Mucosa of rectum (tissue), 2 donors: ENCODE measurements around the gene TXNIP.

Experiments used
- H3K27ac ChIP-seq, 2 donors: one replicate each; pipeline ENCODE4 v1.7.0; 2013; ENCODE audit warnings: inconsistent platforms in 2 of 2, low read depth in 2 of 2, low read length in 2 of 2
- H3K27me3 ChIP-seq, 2 donors: one replicate each; pipeline ENCODE4 v1.7.0; 2013; ENCODE audit warnings: low read length in 2 of 2; ENCODE audit not compliant: control insufficient read depth in 2 of 2, insufficient read depth in 2 of 2
- H3K36me3 ChIP-seq, 2 donors: one replicate each; pipeline ENCODE4 v1.7.0; 2013; ENCODE audit warnings: low read length in 2 of 2; ENCODE audit not compliant: control insufficient read depth in 2 of 2, insufficient read depth in 2 of 2
- H3K4me1 ChIP-seq, 2 donors: one replicate each; pipeline ENCODE4 v1.7.0; 2013; ENCODE audit warnings: low read length in 2 of 2, mild to moderate bottlenecking in 1 of 2; ENCODE audit not compliant: control insufficient read depth in 2 of 2, insufficient read depth in 2 of 2
- H3K4me3 ChIP-seq, 2 donors: one replicate each; pipeline ENCODE4 v1.7.0; 2013; ENCODE audit warnings: low read length in 2 of 2
- H3K9ac ChIP-seq, 2 donors: one replicate each; pipeline ENCODE4 v1.7.0; 2013; ENCODE audit warnings: low read length in 2 of 2, low read depth in 1 of 2, mild to moderate bottlenecking in 1 of 2
- H3K9me3 ChIP-seq, 2 donors: one replicate each; pipeline ENCODE4 v1.7.0; 2013; ENCODE audit warnings: low read length in 2 of 2; ENCODE audit not compliant: control insufficient read depth in 2 of 2
- donor health status: healthy.
- donor health status: Normal muscosa, but diverticular disease.

Gene TXNIP

GRCh38 chr1:145985502-145986439, 10.6 kb downstream of the TXNIP start:
- no peaks in the 10 kb centered on the region for H3K9me3 ChIP-seq
- no peaks in the 10 kb centered on the region for H3K36me3 ChIP-seq
- H3K4me3 ChIP-seq = peak overlapping the region; percentile 23 to 38
- peak overlapping the region; percentile 74 to 84 for H3K27ac ChIP-seq
- peaks cover 37 to 47% of the 10 kb centered on the region in 2 donors for H3K4me1 ChIP-seq
- peak overlapping the region; percentile 15 to 41 for H3K9ac ChIP-seq
- no peaks in the 10 kb centered on the region for H3K27me3 ChIP-seq

GRCh38 chr1:145985129-145985501, 11.3 kb downstream of the TXNIP start:
- Histone ChIP-seq H3K27ac (peak overlapping the region; percentile 74 to 84), H3K27me3 (no peaks in the 10 kb centered on the region), H3K36me3 (no peaks in the 10 kb centered on the region), H3K4me1 (peaks cover 42 to 53% of the 10 kb centered on the region in 2 donors), H3K4me3 (peak overlapping the region in 1 of 2 donors; percentile 23), H3K9me3 (no peaks in the 10 kb centered on the region), H3K9ac (peak overlapping the region; percentile 15 to 41)

DNA sequence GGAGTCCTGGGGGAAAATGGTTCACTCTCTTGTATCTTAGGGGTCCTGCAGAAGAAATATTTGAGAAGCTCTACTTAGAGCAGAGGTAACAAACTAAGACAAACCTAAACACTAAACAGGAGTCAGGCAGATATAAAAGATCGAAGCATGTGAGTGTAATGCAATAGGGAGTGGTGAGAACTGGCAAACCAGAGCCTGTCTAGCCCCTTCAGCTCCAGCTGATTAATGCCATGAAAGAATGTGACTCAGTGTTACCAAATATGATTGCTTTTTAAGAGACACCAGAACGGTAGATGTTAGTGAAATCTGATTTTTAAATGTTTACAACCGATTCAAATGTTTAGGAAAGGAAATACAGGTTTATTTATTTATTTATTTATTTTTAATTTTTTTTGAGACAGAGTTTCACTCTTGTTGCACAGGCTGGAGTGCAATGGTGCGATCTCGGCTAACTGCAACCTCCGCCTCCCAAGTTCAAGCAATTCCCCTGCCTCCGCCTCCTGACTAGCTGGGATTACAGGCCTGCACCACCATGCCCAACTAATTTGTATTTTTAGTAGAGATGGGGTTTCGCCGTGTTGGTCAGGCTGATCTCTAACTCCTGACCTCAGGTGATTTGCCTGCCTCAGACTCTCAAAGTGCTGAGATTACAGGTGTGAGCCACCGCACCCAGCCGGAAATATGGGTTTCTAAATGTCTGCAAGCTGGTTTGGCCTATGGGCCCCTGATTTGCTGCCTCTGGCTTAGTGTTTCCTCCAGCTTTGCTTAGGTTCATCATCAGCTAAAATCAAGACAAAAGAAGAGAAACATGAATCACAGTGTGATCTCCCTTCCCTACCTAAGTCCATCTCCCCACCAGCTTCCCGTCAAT, 12.2 kb downstream of the TXNIP start:
- Histone ChIP-seq H3K9me3 (no peaks in the 10 kb centered on the region), H3K9ac (peak overlapping the region in 1 of 2 donors; percentile 41), H3K4me1 (peaks cover 49 to 60% of the 10 kb centered on the region in 2 donors), H3K27ac (peak overlapping the region; percentile 74 to 84), H3K4me3 (no peak overlapping the region), H3K27me3 (no peaks in the 10 kb centered on the region), H3K36me3 (no peaks in the 10 kb centered on the region)

DNA sequence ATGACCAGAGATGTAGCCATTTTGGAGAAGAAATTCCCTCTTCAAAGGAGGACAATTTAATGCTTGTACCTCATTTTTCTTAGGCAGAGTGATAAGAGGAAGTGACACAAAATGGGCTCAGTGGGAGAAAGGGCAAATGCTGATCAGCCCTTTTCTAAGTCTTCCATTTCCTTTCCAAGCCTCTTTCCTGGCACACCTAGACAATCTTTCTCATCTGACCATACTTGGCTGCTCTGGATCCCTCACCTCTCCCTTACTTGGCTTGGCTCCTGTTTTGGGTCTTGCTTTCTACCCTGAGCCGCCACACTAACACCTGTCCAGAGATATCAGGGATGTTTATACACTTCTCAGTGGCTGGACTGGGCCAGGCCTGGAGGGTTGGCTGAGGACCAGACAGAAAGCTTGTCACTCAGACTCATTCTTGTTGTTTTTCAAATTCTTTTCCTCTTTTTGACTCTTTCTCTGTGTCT, 13.1 kb downstream of the TXNIP start:
- no peaks in the 10 kb centered on the region for H3K9me3 ChIP-seq
- no peaks in the 10 kb centered on the region for H3K36me3 ChIP-seq
- peaks cover 59 to 69% of the 10 kb centered on the region in 2 donors for H3K4me1 ChIP-seq
- H3K4me3 ChIP-seq = peak overlapping the region in 1 of 2 donors; percentile 13
- no peaks in the 10 kb centered on the region for H3K27me3 ChIP-seq
- no peak overlapping the region for H3K9ac ChIP-seq
- peak overlapping the region; percentile 61 to 97 for H3K27ac ChIP-seq

- Histone ChIP-seq H3K27ac (peak overlapping the region; percentile 61 to 97), H3K36me3 (no peaks in the 10 kb centered on the region), H3K27me3 (no peaks in the 10 kb centered on the region), H3K4me1 (peaks cover 69 to 80% of the 10 kb centered on the region in 2 donors), H3K4me3 (no peak overlapping the region), H3K9me3 (no peaks in the 10 kb centered on the region), H3K9ac (no peak overlapping the region)
Measured at GRCh38 chr1:145982010-145982723, 14.2 kb downstream of the TXNIP start.

GRCh38 chr1:145980457-145980994, 15.9 kb downstream of the TXNIP start:
- H3K4me1 ChIP-seq = peaks cover 63 to 71% of the 10 kb centered on the region in 2 donors
- no peaks in the 10 kb centered on the region for H3K27me3 ChIP-seq
- H3K9ac ChIP-seq = peak overlapping the region; percentile 38 to 50
- H3K36me3 ChIP-seq = no peaks in the 10 kb centered on the region
- peak overlapping the region; percentile 97 to 99 for H3K27ac ChIP-seq
- H3K9me3 ChIP-seq = no peaks in the 10 kb centered on the region
- peak overlapping the region; percentile 10 to 44 for H3K4me3 ChIP-seq

DNA sequence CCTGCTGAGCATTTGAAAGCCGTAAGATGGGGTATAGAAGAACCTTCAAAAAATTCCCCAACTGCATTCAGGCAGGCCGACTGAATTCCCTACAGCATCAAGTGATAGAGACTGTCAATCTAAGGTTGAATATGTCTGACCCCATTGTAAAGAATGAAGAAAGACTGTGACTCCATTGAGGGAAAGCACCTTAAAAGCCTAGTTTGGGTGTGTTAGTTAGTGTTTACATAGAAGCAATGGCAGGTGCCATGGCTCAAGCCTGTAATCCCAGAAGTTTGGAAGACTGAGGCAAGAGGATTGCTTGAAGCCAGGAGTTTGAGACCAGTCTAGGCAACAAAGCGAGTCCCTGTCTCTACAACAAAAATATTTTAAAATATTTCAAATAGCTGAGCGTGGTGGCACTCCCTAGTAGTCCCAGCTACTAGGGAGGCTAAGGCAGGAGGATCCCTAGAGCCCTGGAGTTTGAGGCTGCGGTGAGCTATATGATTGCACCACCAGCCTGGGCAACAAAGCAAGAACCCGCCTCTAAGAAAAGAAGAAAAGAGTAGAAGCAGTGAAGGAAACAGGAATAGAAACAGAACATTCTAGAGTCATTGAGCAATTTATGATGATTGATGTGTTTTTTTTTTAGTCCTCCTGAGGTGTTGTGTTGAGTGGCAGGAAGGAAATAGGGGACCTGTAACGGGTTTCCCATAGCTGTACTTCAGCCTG, 16.5 kb downstream of the TXNIP start:
- H3K27ac ChIP-seq = peak overlapping the region; percentile 97 to 99
- H3K27me3 ChIP-seq = no peaks in the 10 kb centered on the region
- H3K36me3 ChIP-seq = no peaks in the 10 kb centered on the region
- H3K4me1 ChIP-seq = peaks cover 57 to 65% of the 10 kb centered on the region in 2 donors
- H3K9me3 ChIP-seq = no peaks in the 10 kb centered on the region
- H3K9ac ChIP-seq = peak overlapping the region; percentile 63 to 78
- peak overlapping the region; percentile 44 to 46 for H3K4me3 ChIP-seq

DNA sequence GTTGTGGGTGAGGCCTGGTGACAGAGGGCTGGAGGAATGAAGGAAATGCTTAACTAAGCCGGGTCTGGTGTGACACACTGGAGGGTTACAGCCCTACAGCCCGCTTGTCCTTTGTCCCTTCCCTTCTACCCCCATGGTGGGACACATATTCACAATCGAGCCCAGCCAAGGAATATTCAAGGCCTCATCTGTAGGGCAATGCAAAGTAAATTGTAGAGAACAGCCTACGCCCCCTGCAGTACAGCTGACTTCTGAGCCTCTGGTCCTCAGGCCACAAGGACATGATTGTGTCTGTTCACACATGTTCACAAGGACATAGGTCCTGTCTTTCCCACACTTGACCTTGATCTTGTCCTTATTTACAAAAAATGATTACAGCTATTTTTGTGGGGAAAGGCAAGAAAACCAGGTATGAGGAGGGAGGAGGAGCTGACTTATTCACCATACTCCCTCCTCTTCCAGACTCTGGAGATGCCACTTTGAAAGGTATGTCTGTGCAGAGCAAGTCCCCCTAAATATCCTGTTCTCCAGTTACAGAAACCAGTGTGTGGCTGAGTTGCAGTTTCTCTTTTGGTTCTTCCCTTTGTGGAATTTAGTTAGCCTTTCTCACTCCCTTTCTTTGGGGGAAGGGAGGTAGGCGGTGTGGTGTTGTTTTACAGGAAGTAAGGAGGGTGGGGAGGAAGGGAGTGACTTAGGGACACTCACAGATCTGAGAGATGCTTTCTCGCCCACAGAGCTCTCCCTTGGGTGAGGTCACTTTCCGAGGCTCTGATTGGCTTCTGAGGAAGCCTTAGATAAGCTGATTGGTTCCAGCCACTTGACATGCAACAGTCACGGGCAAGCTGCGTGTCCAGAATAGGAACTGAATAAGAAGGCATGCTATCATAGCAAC, 17.3 kb downstream of the TXNIP start:
- Histone ChIP-seq H3K36me3 (no peaks in the 10 kb centered on the region), H3K4me3 (peak overlapping the region; percentile 54 to 69), H3K9me3 (no peaks in the 10 kb centered on the region), H3K9ac (peak overlapping the region; percentile 84 to 86), H3K27me3 (no peaks in the 10 kb centered on the region), H3K4me1 (peaks cover 53 to 58% of the 10 kb centered on the region in 2 donors), H3K27ac (peak overlapping the region; percentile 97 to 99)
